Stimulated activated CD8-positive, alpha-beta memory T cell treated with anti-CD3 and anti-CD28 coated beads, Interleukin-4, amount 100 ng/mL, for 48 hours (primary cell): Measurements from ENCODE around the gene JDP2.
A peak's percentile ranks its signal among the peaks of the same experiment; 100 is the strongest.
"Not testable (repeated sequence)": the region's sequence is repeated elsewhere in the genome, so short reads cannot be mapped to it uniquely, and the experiment has no call there.

Experiments used
- DNase-seq: peaks from one replicate; pipeline ENCODE4 v3.0.0-alpha.2; 2020

Gene JDP2

GRCh38 chr14:75457648-75458165 is 29.9 kb downstream of the JDP2 start:
- no peak for DNase-seq

- no peak for DNase-seq
Observed at GRCh38 chr14:75458305-75458704, 30.5 kb downstream of the JDP2 start.

DNA sequence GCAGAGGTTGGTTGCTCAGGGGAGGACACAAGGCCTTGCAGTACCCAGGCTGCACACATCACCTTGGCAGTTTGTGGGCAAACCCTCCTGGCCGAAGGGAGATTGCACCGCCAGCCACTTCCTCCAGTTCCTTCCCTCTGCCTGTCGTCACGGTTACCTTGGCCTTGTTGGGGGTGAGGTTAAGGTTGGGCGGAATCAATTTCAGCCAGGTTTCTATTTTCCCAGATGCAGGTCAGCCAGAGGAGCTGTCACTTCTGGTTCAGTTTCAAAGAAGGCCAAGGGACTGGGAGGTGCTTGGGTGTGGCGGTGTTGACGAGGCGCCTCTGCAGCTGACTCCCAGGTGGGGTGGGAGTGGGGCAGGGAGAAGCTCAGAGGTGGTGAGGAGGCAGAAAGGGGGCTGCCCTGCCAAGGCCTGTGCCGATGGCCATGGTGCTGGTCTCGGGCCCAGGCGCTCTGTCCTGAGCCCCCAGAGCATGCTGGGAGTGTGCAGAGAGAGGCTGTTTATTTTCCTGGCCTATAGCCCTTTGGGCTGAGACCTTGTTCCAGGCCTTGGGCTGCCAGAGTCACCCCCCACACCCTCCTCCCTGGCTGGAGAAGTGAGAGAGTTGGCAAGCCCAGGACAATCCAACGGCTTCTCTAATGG is 31.4 kb downstream of the JDP2 start:
- DNase-seq, result no peak

DNA sequence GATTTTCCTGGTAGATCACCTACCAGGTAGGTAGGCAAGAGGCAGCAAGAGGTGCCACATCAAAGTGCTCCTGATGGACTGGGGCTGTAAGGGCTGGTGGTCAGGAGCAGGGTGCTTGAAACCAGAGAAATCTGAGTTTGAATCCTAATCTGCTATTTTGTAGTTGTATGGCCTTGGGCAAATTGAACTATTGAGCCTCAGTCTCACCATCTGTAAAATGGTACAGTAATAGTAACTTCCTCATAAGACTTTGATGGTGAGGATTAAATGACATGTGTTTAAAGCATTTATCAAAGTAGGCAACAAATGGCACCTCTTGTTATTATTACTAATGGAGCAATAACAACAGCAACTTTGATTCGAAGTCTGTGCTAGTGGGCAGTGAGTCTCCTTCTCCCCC is 32.0 kb downstream of the JDP2 start:
- DNase-seq, result no peak

GRCh38 chr14:75460394-75460793 is 32.6 kb downstream of the JDP2 start:
- DNase-seq, result no peak

DNA sequence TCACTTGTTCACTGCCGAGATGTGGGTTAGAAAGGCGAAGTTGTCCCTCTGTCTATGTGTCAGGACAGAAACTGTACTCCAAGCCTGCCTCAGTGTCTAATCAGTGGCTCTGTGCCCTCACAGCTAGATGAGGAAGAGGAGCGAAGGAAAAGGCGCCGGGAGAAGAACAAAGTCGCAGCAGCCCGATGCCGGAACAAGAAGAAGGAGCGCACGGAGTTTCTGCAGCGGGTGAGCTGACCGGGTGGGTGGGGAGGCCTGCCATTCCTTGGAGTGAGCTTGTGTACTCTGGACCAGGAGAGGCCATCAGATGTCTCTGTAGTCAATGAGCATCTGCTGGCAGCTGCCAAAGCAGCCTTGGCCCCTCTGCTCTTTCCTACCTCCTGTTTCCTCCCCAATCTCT is 33.5 kb downstream of the JDP2 start:
- no peak for DNase-seq

- DNase-seq, result no peak
Observed at GRCh38 chr14:75461755-75462349, 34.0 kb downstream of the JDP2 start.

- DNase-seq, result no peak
Observed at GRCh38 chr14:75464626-75465025, 36.8 kb downstream of the JDP2 start.

GRCh38 chr14:75467763-75468162 is 39.9 kb downstream of the JDP2 start:
- DNase-seq, result no peak

DNA sequence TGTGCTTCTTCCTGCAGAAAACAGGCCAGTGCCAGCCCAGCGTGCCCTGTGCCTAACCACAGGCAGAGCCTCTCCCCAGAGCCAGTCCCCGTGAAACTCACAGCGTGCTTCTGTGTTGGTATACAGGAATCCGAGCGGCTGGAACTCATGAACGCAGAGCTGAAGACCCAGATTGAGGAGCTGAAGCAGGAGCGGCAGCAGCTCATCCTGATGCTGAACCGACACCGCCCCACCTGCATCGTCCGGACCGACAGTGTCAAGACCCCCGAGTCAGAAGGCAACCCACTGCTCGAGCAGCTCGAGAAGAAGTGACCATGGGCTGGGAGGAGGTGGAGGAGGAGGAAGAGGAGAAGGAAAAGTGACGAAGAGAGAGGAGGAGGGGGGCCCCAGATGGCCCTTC is 41.3 kb downstream of the JDP2 start:
- no peak for DNase-seq

GRCh38 chr14:75469606-75470237 is 41.9 kb downstream of the JDP2 start:
- DNase-seq, result no peak

GRCh38 chr14:75470238-75470797 is 42.5 kb downstream of the JDP2 start:
- DNase-seq, result no peak

GRCh38 chr14:75471059-75471458 is 43.2 kb downstream of the JDP2 start:
- no peak for DNase-seq

GRCh38 chr14:75474127-75474526 is 46.3 kb downstream of the JDP2 start:
- DNase-seq, result not testable (repeated sequence)

GRCh38 chr14:75476274-75476995 is 48.6 kb downstream of the JDP2 start:
- DNase-seq, result no peak

GRCh38 chr14:75477881-75478280 is 50.1 kb downstream of the JDP2 start:
- DNase-seq, result no peak

DNA sequence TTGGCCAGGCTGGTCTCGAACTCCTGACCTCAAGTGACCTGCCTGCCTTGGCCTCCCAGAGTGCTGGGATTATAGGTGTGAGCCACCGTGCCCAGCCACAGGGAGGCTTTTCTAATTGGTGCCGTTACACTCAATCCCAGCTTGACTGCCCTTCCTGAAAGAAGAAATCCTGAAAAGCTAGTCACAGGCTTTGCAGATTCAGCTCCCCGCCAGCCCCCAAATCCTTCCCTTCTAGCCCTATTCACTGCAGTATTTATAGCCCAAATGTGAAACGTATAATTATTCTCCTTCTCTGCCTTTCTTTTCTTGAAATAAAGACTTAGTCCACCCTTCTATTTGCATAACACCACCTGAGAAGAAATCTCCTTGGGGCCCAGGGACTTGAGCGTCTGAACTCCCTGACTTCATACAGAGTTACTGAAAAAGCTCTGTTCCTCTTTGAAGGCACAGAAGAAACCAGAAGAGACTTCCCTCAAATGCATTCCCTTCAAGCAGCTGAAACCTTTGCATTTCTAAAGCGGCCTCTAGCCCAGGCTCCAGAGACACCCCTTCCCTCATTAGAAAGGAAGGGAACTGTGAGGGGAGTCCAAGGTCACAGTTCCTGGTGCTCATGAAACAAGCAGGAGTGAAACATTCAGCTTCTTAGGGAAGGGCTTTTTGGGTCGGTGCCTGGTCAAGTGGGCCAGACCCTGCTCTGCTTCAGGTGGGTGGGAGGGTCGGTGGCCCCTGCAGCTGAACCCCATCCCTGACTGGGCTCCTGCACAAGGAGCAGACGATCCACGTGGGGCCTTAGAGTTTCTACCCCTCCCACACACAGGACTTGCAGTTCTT is 52.2 kb downstream of the JDP2 start:
- no peak for DNase-seq

DNA sequence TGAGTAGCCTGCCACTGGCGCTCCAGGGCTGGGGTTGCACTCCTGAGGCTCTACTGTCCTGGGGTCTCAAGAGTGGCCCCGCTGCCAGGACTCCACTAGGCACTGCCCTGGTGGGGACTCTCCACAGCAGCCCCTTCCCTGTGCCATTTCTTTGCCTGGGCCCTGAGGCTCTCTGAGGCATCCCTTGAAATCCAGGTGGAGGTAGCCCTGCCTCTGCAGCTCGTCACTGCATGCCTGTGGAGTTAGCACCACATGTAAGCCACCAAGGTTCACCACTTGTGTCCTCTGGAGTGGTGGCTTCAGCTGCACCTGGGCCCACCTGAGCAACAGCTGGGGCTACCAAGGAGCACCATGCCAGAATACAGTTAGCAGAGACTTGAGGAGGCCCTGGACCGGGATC is 54.5 kb downstream of the JDP2 start:
- peak; percentile 9 for DNase-seq

GRCh38 chr14:75484711-75485429 is 57.0 kb downstream of the JDP2 start:
- no peak for DNase-seq

- DNase-seq, result no peak
Observed at GRCh38 chr14:75486318-75486717, 58.5 kb downstream of the JDP2 start.

DNA sequence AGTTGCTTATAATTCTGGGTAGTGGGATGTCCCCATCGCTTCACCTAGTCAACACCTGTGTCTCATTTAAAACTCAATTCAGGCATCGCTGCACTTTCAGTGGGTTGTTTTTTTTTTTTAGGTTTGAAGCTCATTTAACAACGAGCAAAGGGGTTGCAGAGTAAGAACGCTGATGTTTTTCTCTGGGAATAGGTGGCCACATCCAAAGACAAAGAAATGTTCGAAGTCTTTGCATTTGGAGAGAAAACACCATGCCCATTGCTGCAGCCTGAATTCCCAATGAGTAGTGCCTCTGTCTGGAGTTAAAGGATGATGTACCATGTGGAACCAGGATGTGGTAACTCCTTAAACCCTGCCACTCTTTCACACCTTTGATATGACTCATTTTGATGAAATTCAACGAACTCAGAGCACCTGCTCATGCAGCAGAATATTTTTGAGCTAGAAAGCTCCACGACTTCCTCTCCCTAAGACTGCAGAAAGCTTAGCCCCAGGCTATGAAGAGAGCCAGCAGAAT is 59.4 kb downstream of the JDP2 start:
- no peak for DNase-seq

- no peak for DNase-seq
Observed at GRCh38 chr14:75489480-75489837, 61.6 kb downstream of the JDP2 start.
